H54 (cell line): ENCODE data around the gene ALG11.

Source experiments
- DNase-seq: peaks from one replicate; pipeline ENCODE4 v3.0.0; 2011; ENCODE audit warnings: low spot score, mixed read lengths; ENCODE audit not compliant: insufficient read length
- FAIRE-seq: peaks from 3 replicates; lab custom pipeline; 2011; peaks lifted over from hg19 to GRCh38; lab: Jason Lieb, UNC
- POLR2A ChIP-seq: IDR thresholded peaks from 2 replicates; pipeline ENCODE4 v1.6.1; 2011; ENCODE audit warnings: low read depth, mild to moderate bottlenecking, low read length

ALG11 gene

DNA sequence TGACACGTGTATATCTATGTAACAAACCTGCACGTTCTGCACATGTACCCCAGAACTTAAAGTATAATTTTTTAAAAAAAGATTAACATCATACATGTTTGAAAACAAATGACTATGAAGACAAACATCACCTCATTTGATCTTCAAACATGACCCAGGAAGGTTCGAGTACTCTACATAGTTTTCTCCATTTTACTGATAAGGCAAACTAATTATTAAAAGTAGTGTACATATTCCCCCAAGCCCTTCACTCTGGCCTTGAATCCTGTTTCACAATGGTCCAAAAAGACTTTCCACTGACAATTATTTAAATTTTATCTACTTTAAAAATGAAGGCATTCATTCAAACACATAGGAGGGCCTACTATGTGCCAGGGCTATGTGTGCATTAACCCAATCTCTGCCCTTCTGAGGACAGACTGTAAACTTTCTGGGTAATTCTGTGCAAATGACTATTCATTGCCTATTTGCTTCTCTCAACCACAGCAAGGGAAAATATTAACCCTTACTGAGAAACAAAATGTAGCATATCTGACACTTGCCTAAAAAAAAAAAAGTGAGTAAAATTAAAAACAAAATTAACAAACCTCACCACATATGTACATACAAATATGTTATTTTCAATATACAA, 23.1 kb upstream of the ALG11 start:
- DNase-seq (no peak), FAIRE-seq (no peak)
- TF ChIP-seq POLR2A, result no peak

DNA sequence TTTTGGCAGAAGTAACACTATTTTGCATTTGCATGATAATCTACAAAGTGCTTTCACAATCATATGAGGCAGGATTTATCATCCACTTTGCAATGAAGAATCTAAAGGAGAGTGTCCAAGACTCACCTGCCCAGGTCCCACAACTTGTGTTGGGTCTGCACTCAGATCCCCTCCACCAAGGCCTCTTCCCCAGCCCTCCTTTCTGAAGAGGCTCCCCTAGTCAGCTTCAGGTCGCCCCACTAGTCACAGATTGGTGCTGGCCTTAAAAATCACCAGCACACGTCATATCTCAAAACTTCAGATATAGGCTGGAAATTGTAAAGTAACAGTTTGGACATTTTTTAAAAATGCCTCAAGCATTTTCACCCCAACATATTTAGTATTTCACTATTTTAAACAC, 18.5 kb upstream of the ALG11 start:
- DNase-seq, result no peak
- FAIRE-seq, result no peak

DNA sequence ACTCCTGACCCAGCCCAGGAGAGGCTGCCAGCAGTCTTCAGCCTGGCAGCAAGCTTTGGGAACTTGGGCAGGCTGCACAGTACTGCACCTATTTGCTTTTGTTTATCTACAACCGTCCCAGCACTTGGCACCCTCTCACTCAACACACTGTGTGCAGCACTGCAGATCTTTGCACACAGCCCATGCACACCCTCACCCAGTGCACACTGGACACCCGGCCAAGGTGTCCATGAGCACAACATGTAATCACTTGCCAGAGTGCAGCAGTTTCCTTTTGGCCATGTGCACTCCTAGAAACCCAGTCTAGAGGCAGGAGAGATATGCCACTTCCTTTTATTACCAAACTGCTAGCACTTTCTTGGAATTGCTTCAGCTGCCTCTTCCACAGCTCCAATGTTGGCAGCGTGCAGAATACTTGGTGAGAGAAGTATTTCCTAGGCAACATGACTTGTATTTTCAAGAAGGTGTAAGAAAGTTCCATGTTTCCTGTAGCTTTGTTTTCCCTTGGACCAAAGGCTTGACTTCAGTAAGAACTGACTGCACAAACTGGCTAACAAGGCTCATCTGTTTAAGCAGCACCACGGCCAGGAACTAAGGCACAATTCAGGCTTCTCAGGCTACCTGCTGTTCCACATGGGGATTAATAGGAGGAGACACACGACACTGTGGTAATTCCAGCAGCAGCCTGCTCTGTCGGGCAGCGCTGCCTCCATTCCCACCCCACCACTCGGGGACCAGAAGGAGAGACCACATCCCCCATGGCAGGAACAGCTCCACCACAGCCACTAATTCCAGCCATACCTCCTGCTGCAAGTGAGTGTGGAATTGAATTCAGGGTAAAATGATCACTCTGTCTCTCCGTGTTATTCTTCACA, 16.3 kb upstream of the ALG11 start:
- DNase-seq (no peak), FAIRE-seq (no peak)
- TF ChIP-seq POLR2A, result no peak

More for the DNA sequence above, 18.5 kb upstream of the ALG11 start:
- no peak for TF ChIP-seq POLR2A

DNA sequence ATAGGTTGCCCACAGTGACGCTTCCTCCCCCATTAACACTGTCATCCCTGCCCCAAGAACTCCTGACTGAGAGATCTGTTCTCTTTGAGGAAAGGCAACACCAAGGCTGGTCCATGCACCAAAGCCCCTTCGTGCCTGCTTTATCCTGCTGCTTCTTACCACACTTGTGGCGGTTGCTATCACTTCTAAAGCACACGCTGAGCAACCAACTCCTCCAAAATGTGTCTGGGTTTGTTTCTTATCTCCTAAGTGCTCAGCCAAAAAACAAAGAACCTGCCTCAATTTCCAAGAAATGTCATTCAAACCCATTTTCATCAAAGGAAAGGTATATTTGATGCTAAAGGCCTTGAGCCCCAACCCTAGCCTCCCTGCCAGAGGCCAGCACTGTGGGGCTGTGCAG, 15.6 kb upstream of the ALG11 start:
- no peak for DNase-seq
- TF ChIP-seq POLR2A, result no peak
- no peak for FAIRE-seq

DNA sequence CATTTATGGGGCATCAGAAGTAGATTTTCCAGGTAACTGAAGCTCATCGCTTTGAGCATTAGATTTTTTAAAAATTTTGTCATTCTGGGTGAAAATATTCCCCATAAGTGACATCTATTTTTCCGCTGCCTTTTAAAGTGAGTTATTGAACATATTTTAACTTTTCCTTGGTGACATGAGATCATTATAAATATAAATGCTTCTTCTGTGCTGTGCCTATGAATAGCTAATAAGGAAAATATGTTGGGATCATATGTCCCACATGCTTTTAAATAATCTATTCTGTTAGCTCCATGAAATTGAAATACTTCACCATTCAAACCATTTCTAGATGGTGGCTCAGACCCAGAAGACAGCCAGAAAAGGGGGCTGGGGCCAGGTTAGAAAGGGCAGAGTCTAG, 15.0 kb upstream of the ALG11 start:
- no peak for TF ChIP-seq POLR2A
- FAIRE-seq, result no peak
- no peak for DNase-seq

DNA sequence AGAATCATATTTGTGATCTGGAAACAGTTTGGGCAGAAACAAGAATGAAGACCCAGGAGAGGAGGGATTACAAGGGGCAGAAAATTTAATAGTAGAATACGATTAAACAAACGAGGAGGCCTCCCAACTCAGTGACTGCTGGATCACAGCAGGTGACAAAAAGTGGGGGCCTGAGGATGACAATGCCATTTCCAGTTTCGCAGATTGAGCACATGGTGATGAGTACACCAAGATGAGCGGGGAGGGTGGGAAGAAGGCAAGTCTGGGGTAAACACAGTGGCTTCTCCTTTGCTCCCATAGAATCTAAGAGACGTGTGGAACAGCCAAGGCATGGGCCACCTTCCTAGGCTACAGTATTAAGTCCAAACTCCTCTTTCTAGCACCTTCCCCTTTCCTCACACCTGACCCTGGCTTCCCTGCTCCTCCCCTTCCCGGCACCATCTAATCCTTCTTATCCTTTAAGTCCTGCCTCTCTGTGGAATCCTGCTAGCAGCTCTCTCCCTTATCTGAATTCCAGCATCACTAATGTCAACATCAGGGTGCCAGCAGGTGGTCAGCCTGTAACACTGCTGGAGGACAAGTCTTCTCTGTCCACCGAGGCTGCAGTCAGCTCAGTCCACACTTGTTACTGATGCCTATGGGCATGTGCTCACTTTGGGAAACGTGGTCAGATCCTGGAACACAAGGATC, 14.4 kb upstream of the ALG11 start:
- TF ChIP-seq POLR2A, result no peak
- DNase-seq (no peak), FAIRE-seq (no peak)

DNA sequence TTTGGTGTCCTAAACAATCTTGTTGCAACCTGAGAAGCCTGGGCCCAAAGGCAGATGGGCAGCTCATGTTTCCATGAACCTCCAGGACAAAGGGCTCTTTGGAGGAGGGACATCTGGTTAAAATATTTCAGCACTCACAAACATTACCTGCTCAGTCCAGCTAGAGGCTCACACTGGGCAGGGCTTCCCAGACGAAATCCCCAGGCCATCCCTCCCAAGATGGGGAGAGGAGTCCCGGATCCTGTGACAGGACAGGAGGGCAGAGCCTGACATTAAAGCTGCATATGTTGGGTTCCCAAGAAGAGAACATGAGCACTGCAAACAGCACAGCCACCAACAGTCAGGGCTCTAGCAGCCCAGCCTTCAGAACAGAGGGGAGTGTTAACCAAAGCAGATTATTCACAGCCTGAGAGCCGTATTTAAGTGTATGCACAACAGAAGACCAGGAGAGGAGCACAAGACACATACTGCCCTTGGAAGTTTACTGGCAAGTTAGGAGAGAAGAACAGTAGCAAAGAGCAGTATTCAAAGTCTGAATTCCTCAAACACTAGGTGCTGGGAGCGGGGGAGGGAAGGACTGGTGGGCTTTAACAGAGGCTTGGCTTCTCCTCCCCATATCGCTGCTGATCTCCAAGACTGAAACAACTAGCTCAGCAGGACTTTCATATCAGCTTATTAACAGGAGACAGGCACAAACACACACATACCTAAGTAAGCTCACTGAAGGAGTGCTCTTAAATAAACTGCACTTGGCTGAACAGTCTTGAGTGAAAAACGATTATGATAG, 13.3 kb upstream of the ALG11 start:
- DNase-seq, result no peak
- no peak for FAIRE-seq
- no peak for TF ChIP-seq POLR2A

DNA sequence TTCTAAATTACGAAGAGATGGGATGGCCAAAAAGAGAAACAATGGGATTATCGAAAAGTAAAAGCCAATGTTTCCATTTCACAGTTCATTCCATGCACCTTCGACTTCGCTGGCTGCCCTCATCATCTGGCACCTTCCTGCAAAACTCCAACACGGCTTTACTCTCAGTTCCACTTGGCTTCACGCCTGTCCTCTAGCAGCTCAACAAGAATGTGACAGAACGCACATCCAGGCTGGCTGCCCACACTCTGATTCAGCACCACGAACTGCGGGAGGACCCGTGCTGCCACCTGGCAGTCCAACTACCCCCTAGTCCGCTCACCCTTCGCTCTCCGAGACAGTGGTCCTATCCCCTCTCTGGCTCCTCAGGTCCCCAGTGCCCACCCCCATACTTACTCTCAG, 12.7 kb upstream of the ALG11 start:
- FAIRE-seq (no peak), DNase-seq (no peak)
- no peak for TF ChIP-seq POLR2A

DNA sequence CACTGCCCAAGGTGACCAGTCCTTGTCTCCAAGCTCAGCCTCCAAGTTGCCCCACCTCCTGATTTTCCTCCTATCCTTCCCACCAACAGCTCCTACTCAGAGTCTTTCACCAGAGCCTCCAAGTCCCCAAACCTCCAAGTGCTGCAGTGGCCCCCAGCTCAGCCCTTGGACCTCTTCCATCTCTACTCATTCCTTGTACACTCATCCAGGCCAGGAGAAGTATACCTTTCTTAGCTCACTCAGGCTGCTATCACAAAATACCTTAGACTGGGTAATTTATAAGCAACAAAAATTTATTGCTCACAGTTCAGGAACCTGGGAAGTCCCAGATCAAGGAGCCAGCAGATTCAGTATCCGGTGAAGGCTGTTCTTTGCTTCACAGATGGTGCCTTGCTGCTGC, 12.3 kb upstream of the ALG11 start:
- TF ChIP-seq POLR2A, result no peak
- DNase-seq (no peak), FAIRE-seq (no peak)

DNA sequence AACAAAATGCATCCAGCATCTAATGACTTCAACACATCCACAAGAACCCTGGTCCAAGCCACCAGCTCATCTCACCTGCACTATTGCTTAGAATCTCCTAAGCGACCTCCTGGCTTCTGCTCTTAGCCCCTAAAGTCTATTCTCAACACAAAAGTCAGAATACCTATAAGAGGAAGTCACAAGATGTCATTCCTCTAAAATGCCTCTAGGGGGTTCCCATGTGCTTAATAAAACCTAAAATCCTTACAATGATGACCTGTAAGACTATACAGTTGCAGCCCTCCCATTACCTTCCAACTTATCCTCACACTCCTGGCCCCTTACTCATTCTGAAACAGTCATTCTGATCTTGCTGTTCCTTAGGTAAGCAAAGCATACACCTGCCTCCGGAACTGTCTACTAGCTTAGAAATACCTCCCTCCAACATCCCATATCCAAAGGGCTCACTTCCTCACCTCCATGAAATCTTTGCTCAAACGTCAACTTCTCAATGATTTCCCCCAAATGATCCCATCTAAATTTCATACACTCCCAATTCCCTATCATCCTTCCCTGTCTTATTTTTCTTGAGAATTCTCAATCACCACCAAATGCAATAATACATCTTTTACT, 11.0 kb upstream of the ALG11 start:
- DNase-seq, result peak; percentile 21

DNA sequence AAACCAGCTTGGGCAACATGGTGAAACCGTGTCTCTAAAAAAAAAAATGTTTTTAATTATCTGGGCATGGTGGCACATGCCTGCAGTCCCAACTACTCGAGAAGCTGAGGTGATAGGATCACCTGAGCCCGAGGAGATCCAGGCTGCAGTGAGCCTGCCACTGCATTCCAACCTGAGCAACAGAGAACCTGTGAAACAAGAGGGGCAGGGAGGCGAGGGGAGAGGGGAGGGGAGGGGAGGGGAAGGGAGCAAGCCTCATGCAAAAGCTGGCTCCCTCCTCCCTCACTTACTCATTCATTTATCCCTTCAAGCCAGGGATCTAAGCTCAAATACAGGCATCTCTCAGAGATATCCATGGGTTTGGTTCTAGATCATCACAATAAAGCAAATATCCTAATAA, 9.8 kb upstream of the ALG11 start:
- no peak for TF ChIP-seq POLR2A
- no peak for DNase-seq
- no peak for FAIRE-seq

More for the DNA sequence above, 11.0 kb upstream of the ALG11 start:
- FAIRE-seq, result no peak
- TF ChIP-seq POLR2A, result no peak

DNA sequence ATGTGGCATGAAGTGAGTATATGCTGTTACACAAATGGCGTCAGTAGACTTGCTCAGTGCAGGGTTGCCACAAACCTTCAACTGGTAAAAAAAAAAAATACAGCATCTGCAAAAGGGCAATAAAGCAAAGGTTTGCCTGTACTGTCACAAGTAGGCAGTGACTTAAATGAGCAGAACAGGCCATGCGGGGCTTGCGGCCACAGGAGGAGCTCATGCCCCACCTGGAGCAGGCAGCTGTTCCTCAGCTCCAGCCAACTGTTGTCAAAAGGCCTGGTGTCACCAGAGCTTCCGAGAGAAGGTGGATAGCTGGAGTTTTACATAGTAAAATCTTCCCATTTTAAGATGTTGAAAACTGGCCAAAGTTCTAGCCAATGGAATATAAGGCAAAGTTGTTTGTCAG, 8.7 kb upstream of the ALG11 start:
- no peak for FAIRE-seq
- no peak for TF ChIP-seq POLR2A

DNA sequence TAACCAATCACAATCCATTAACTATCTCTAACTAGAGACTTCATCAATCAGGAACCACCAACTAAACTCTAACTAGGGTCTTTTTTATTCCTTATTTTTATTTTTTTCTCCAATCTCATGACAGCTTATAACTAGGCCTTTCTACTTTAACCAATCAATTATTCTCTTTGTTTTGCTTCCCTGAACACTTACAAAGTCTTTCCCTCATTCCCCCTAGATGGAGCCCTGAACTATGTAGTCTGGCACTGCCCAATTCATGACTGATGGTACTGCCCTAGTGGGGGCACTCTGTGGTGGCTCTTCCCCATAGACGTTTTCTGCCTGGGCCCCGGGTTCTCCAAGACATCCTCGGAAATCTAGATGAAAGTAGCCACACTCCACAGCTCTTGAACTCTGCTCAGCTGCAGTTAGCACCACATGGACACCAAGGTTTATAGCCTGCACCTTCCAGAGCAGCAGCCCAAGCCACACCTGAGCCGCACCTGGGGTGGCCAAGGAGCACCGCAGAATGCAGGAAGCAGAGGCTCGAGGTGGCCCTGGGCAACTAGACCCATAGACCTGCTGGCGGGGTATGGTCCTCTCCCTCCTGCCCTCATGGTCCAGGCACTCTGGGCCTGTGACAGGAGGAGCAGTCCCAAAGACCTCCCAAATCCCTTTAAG, 7.6 kb upstream of the ALG11 start:
- no peak for DNase-seq
- FAIRE-seq, result no peak
- no peak for TF ChIP-seq POLR2A

More for the DNA sequence above, 8.7 kb upstream of the ALG11 start:
- no peak for DNase-seq
